ENCODE results near the gene PID1.

Gene PID1

GRCh38 chr2:229257985-229258384 lies 13.1 kb downstream of the PID1 start:
- DNase-seq = no peak

- no peak for DNase-seq
These were observed 14.7 kb downstream of the PID1 start for GRCh38 chr2:229256376-229256775.

- DNase-seq = no peak
These were observed 16.9 kb downstream of the PID1 start for GRCh38 chr2:229254206-229254605.

GRCh38 chr2:229252996-229253395 lies 18.1 kb downstream of the PID1 start:
- DNase-seq = no peak

- DNase-seq = no peak
These were observed 18.8 kb downstream of the PID1 start for GRCh38 chr2:229252280-229252679.

- no peak for DNase-seq
These were observed 21.6 kb downstream of the PID1 start for GRCh38 chr2:229249536-229249935.

- DNase-seq = no peak
These were observed 24.8 kb downstream of the PID1 start for GRCh38 chr2:229246334-229246733.

- DNase-seq = no peak
These were observed 26.1 kb downstream of the PID1 start for GRCh38 chr2:229244975-229245374.

- no peak for DNase-seq
These were observed 27.1 kb downstream of the PID1 start for GRCh38 chr2:229243890-229244560.

- no peak for DNase-seq
These were observed 30.0 kb downstream of the PID1 start for GRCh38 chr2:229240984-229241491.

- no peak for DNase-seq
These were observed 32.1 kb downstream of the PID1 start for GRCh38 chr2:229239021-229239420.

GRCh38 chr2:229237270-229237669 lies 33.8 kb downstream of the PID1 start:
- DNase-seq = no peak

- DNase-seq = no peak
These were observed 35.8 kb downstream of the PID1 start for GRCh38 chr2:229235131-229235914.

- no peak for DNase-seq
These were observed 39.2 kb downstream of the PID1 start for GRCh38 chr2:229231885-229232284.

GRCh38 chr2:229231328-229231868 lies 39.7 kb downstream of the PID1 start:
- DNase-seq = no peak

GRCh38 chr2:229230911-229231310 lies 40.2 kb downstream of the PID1 start:
- DNase-seq = no peak

GRCh38 chr2:229230256-229230655 lies 40.8 kb downstream of the PID1 start:
- DNase-seq = no peak

GRCh38 chr2:229226382-229226781 lies 44.7 kb downstream of the PID1 start:
- DNase-seq = no peak

- DNase-seq = no peak
These were observed 48.0 kb downstream of the PID1 start for GRCh38 chr2:229223107-229223506.

- no peak for DNase-seq
These were observed 49.4 kb downstream of the PID1 start for GRCh38 chr2:229221641-229222040.

GRCh38 chr2:229220254-229220653 lies 50.8 kb downstream of the PID1 start:
- DNase-seq = no peak

GRCh38 chr2:229218329-229218921 lies 52.7 kb downstream of the PID1 start:
- DNase-seq = no peak

- no peak for DNase-seq
These were observed 58.8 kb downstream of the PID1 start for GRCh38 chr2:229212241-229212640.

GRCh38 chr2:229210641-229211040 lies 60.4 kb downstream of the PID1 start:
- DNase-seq = no peak
